ENCODE data around the gene NFATC4.
"Not testable (repeated sequence)": the region's sequence is repeated elsewhere in the genome, so short reads cannot be mapped to it uniquely, and the experiment has no call there.

Gene NFATC4

GRCh38 chr14:24339284-24340151 is 28.5 kb upstream of the NFATC4 start, which contains the start of gene RIPK3:
Gene RIPK3 (minus strand): TSS chr14:24339991. CDS start chr14:24339826, 165 bp downstream.
- DNase-seq: no peak

GRCh38 chr14:24340606-24341005 is 27.4 kb upstream of the NFATC4 start:
- no peak for DNase-seq

GRCh38 chr14:24342889-24343288 is 25.1 kb upstream of the NFATC4 start:
- no peak for DNase-seq

- no peak for DNase-seq
Measured at GRCh38 chr14:24343795-24344660, 24.0 kb upstream of the NFATC4 start.

- no peak for DNase-seq
Measured at GRCh38 chr14:24347134-24347533, 20.9 kb upstream of the NFATC4 start.

GRCh38 chr14:24348186-24348585 is 19.8 kb upstream of the NFATC4 start:
- no peak for DNase-seq

- no peak for DNase-seq
Measured at GRCh38 chr14:24349742-24350141, 18.2 kb upstream of the NFATC4 start.

GRCh38 chr14:24351517-24351916 is 16.5 kb upstream of the NFATC4 start:
- DNase-seq: no peak

- no peak for DNase-seq
Measured at GRCh38 chr14:24353559-24354481, 14.2 kb upstream of the NFATC4 start.

- not testable (repeated sequence) for DNase-seq
Measured at GRCh38 chr14:24354482-24354825, 13.5 kb upstream of the NFATC4 start.

- no peak for DNase-seq
Measured at GRCh38 chr14:24355009-24355408, 13.0 kb upstream of the NFATC4 start.

- no peak for DNase-seq
Measured at GRCh38 chr14:24356208-24356607, 11.8 kb upstream of the NFATC4 start.

- no peak for DNase-seq
Measured at GRCh38 chr14:24360281-24360680, 7.7 kb upstream of the NFATC4 start.

GRCh38 chr14:24361326-24361725 is 6.7 kb upstream of the NFATC4 start:
- DNase-seq: no peak

GRCh38 chr14:24362241-24362960 is 5.6 kb upstream of the NFATC4 start:
- no peak for DNase-seq

GRCh38 chr14:24363401-24363800 is 4.6 kb upstream of the NFATC4 start:
- no peak for DNase-seq

- no peak for DNase-seq
Measured at GRCh38 chr14:24364841-24365240, 3.1 kb upstream of the NFATC4 start.

GRCh38 chr14:24365600-24366412 is 2.2 kb upstream of the NFATC4 start:
- DNase-seq: peak; percentile 90

- DNase-seq: no peak
Measured at GRCh38 chr14:24366413-24366720, 1.6 kb upstream of the NFATC4 start.

- DNase-seq: peak; percentile 96
Measured at GRCh38 chr14:24366721-24367513, 1.1 kb upstream of the NFATC4 start.

GRCh38 chr14:24368212-24368561 is 203 bp downstream of the NFATC4 start:
- no peak for DNase-seq

Measured in right hindlimb (tissue), 1 donor.